ENCODE data around the gene CD1D. TPM values are rescaled to one million over a fixed set of nuclear protein-coding genes. Genes with fewer than 3 reads are reported as not detected.

The CD1D gene
- total RNA-seq, 1 experiment from 2014 or later, result 7.2 TPM

DNA sequence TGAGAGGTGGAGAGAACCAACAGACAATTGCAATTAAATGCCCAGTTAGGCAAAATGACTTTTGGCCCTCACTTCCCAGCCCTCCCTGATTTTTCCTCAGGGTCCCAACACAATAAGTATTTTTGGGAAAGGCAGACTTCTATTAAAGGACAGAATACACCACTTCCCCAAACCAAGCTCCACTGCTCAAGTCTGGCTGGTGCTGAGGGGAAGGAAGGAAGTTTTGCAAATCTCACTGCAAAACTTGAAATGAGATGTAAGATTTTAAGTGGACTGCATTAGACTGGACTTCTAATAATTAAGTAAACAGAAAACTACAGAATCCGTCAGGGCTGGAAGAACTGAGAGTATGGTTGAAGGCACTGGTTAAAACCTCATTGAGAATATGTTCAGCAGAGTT, 32.2 kb upstream of the CD1D start:
- Histone ChIP-seq H3K27ac (ENCODE audit: low read length) (no peak overlapping the region), H2AFZ (ENCODE audit: low read length) (no peak overlapping the region; the same call in 1 of the 2 replicates), H3K27me3 (ENCODE audit: low read length) (no peaks in the 10 kb centered on the region), H3K79me2 (ENCODE audit: low read length) (no peaks in the 10 kb centered on the region), H4K20me1 (ENCODE audit: insufficient read depth, low read depth, low read length) (no peaks in the 10 kb centered on the region), H3K4me3 (ENCODE audit: low read length) (no peak overlapping the region), H3K9me2 (replicated peaks; ENCODE audit: insufficient read depth, low read length) (no peaks in the 10 kb centered on the region), H3K9ac (ENCODE audit: low read length) (no peak overlapping the region), H3K4me2 (ENCODE audit: low read depth, low read length, poor library complexity, severe bottlenecking) (peak overlapping the region; percentile 70), H3K36me3 (ENCODE audit: insufficient read depth, low read length) (no peaks in the 10 kb centered on the region), H3K9me3 (ENCODE audit: low read length) (no peaks in the 10 kb centered on the region), H3K4me1 (ENCODE audit: low read length) (peaks cover 16% of the 10 kb centered on the region)
- DNase-seq, result no peak

DNA sequence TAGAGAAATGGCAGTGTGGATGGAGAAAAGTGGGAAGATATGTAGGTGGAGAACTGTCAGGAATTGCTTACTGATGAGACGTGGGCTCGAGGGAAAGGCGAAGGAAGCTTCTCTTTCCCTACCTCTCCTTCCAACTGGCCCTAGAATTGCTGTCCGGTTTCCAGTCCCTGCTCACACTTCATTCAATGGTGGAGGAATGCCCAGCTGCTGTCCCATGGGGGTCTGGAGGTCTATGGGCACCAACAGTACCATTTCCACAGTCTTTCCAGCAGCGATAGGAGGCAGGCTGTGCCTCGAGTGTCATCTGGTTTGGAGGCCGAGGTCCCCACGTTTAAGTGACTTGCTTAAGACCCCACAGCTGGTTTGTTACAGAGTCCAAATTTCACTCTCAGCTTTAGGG, 31.5 kb upstream of the CD1D start:
- no peaks in the 10 kb centered on the region for H3K9me3 ChIP-seq (ENCODE audit: low read length)
- peaks cover 16% of the 10 kb centered on the region for H3K4me1 ChIP-seq (ENCODE audit: low read length)
- H4K20me1 ChIP-seq (ENCODE audit: insufficient read depth, low read depth, low read length), result no peaks in the 10 kb centered on the region
- no peaks in the 10 kb centered on the region for H3K9me2 ChIP-seq (replicated peaks; ENCODE audit: insufficient read depth, low read length)
- no peaks in the 10 kb centered on the region for H3K36me3 ChIP-seq (ENCODE audit: insufficient read depth, low read length)
- no peak for DNase-seq
- H3K9ac ChIP-seq (ENCODE audit: low read length), result peak overlapping the region; percentile 50
- peak overlapping the region; percentile 70 for H3K4me2 ChIP-seq (ENCODE audit: low read depth, low read length, poor library complexity, severe bottlenecking)
- peak overlapping the region; percentile 57 for H3K4me3 ChIP-seq (ENCODE audit: low read length)
- peak overlapping the region; percentile 91 for H2AFZ ChIP-seq (ENCODE audit: low read length)
- no peaks in the 10 kb centered on the region for H3K79me2 ChIP-seq (ENCODE audit: low read length)
- H3K27me3 ChIP-seq (ENCODE audit: low read length), result no peaks in the 10 kb centered on the region
- H3K27ac ChIP-seq (ENCODE audit: low read length), result no peak overlapping the region

DNA sequence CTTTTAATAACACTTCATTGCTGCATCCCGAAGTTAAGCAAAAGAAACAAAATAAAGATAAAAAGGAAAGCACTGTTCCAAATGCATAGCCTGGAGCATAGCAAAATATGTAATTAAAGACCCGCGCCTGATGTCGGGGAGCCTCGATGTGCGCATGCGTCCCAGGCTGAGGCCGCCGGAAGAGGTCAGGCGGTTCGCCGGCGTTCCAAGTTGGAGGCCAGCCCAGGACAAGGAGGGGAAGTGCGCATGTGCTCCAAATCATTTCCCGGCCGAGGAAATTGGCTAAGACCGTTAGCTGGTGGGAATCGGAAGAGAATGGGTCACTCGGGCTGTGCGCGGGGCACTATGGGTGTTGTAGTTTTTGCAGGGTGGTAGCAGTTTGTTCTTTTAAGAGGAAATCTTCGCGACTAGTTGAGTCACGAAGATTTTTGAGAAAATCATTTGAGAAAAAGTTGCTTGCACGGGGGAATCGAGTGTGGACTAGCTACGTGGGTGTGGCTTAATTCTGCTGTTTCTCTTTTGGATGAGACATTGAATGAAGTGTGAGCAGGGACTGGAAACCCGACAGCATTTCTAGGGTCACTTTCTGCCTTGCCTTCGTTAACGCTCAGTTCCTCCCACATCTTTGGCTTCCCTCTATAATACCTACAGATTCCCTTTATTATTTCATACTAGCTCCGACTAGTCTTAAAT, 31.0 kb upstream of the CD1D start:
- peak overlapping the region; percentile 70 for H3K4me2 ChIP-seq (ENCODE audit: low read depth, low read length, poor library complexity, severe bottlenecking)
- H2AFZ ChIP-seq (ENCODE audit: low read length), result peak overlapping the region; percentile 91
- H3K4me1 ChIP-seq (ENCODE audit: low read length), result peaks cover 16% of the 10 kb centered on the region
- no peaks in the 10 kb centered on the region for H3K79me2 ChIP-seq (ENCODE audit: low read length)
- peak; percentile 94 for DNase-seq
- peak overlapping the region; percentile 50 for H3K9ac ChIP-seq (ENCODE audit: low read length)
- H4K20me1 ChIP-seq (ENCODE audit: insufficient read depth, low read depth, low read length), result no peaks in the 10 kb centered on the region
- H3K4me3 ChIP-seq (ENCODE audit: low read length), result peak overlapping the region; percentile 57
- H3K27ac ChIP-seq (ENCODE audit: low read length), result no peak overlapping the region
- no peaks in the 10 kb centered on the region for H3K9me3 ChIP-seq (ENCODE audit: low read length)
- no peaks in the 10 kb centered on the region for H3K9me2 ChIP-seq (replicated peaks; ENCODE audit: insufficient read depth, low read length)
- no peaks in the 10 kb centered on the region for H3K27me3 ChIP-seq (ENCODE audit: low read length)
- H3K36me3 ChIP-seq (ENCODE audit: insufficient read depth, low read length), result no peaks in the 10 kb centered on the region

DNA sequence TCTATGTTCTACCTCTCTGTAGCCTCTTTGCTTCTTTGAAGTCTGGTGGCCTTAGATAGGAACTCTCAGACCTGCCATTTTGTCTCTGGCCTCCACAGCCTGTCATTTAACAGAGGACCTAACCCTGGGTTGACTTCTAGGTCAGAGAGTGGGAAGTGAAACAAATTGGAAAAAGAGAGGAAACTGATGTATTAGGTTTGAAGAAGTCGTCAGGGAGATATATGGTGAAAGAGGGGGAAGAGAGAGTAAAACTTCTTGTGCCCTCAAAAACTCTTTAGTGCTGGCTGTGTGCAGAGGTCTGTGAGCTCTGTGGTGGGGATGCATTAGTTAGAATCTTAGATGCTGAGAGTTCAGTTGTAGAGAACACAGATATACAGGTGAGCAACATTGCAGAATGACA, 30.2 kb upstream of the CD1D start:
- H2AFZ ChIP-seq (ENCODE audit: low read length), result peak overlapping the region; percentile 91; the same call in 1 of the 2 replicates
- H3K79me2 ChIP-seq (ENCODE audit: low read length), result no peaks in the 10 kb centered on the region
- no peak for DNase-seq
- H3K4me1 ChIP-seq (ENCODE audit: low read length), result peaks cover 16% of the 10 kb centered on the region
- no peaks in the 10 kb centered on the region for H3K27me3 ChIP-seq (ENCODE audit: low read length)
- H3K9ac ChIP-seq (ENCODE audit: low read length), result no peak overlapping the region
- H3K9me3 ChIP-seq (ENCODE audit: low read length), result no peaks in the 10 kb centered on the region
- H3K4me2 ChIP-seq (ENCODE audit: low read depth, low read length, poor library complexity, severe bottlenecking), result peak overlapping the region; percentile 70
- H3K27ac ChIP-seq (ENCODE audit: low read length), result no peak overlapping the region
- H3K4me3 ChIP-seq (ENCODE audit: low read length), result peak overlapping the region; percentile 57; the same call in 1 of the 2 replicates
- no peaks in the 10 kb centered on the region for H3K9me2 ChIP-seq (replicated peaks; ENCODE audit: insufficient read depth, low read length)
- H3K36me3 ChIP-seq (ENCODE audit: insufficient read depth, low read length), result no peaks in the 10 kb centered on the region
- H4K20me1 ChIP-seq (ENCODE audit: insufficient read depth, low read depth, low read length), result no peaks in the 10 kb centered on the region

DNA sequence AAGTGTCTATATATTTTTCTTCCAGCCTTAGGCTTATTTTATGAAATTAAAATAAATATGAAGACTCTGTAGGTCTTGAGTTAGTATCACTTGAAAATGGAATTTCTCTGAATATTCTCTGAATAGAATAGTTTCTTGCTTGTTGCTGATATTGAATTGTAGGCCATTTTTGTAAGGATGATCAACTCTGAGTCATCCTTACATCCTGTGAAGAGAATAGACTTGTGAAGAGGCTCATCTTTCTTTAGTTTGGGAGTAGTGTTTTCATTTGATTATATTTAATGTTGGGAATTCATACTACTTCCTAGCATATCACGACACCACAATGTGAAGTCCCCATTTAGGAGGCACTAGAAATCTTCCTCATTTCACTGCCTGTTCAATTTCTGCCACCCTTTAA, 27.5 kb upstream of the CD1D start:
- DNase-seq, result no peak
- H3K27ac ChIP-seq (ENCODE audit: low read length), result no peak overlapping the region
- no peak overlapping the region for H3K4me2 ChIP-seq (ENCODE audit: low read depth, low read length, poor library complexity, severe bottlenecking)
- H3K9me2 ChIP-seq (replicated peaks; ENCODE audit: insufficient read depth, low read length), result no peaks in the 10 kb centered on the region
- H3K4me1 ChIP-seq (ENCODE audit: low read length), result peaks cover 16% of the 10 kb centered on the region
- no peak overlapping the region for H3K4me3 ChIP-seq (ENCODE audit: low read length)
- no peaks in the 10 kb centered on the region for H3K27me3 ChIP-seq (ENCODE audit: low read length)
- no peaks in the 10 kb centered on the region for H3K36me3 ChIP-seq (ENCODE audit: insufficient read depth, low read length)
- H3K9ac ChIP-seq (ENCODE audit: low read length), result no peak overlapping the region
- no peaks in the 10 kb centered on the region for H3K9me3 ChIP-seq (ENCODE audit: low read length)
- no peak overlapping the region for H2AFZ ChIP-seq (ENCODE audit: low read length)
- H4K20me1 ChIP-seq (ENCODE audit: insufficient read depth, low read depth, low read length), result no peaks in the 10 kb centered on the region
- no peaks in the 10 kb centered on the region for H3K79me2 ChIP-seq (ENCODE audit: low read length)

DNA sequence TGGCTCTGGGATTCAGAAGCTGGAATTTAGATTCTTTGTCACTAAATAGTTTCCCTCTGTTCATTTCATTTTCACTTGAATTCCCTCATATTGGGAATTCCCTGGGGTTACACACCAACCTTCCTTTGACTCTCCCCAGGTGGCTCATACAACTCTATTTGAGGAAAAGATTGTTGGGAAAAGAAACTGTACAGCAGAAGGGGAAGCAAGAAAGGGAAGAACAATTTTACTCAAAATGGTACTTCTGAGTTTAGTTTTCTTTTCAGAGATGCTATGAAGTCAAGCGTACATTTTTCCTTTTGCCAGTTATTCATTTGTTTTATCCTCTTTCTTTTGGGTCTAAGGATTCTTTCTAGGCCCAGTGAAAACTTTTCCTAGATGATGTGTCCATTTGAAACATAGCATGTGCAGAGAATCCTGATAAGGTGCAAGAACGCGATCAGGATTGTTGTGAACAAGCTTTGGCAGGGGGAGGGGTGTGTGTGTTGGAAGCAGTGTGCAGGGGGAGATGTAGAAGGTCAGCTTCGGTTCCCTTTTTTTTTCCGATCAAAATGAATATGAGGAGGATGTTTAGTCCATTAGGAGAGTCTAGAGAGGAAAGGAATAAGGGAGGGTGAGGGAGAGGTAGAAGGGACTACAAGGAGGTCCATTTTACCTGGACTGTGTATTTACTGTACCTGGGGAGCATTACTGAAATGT, 26.8 kb upstream of the CD1D start:
- H3K9ac ChIP-seq (ENCODE audit: low read length), result no peak overlapping the region
- H2AFZ ChIP-seq (ENCODE audit: low read length), result no peak overlapping the region
- H3K79me2 ChIP-seq (ENCODE audit: low read length), result no peaks in the 10 kb centered on the region
- H3K9me3 ChIP-seq (ENCODE audit: low read length), result no peaks in the 10 kb centered on the region
- H3K4me2 ChIP-seq (ENCODE audit: low read depth, low read length, poor library complexity, severe bottlenecking), result no peak overlapping the region
- no peaks in the 10 kb centered on the region for H3K36me3 ChIP-seq (ENCODE audit: insufficient read depth, low read length)
- H3K27ac ChIP-seq (ENCODE audit: low read length), result no peak overlapping the region
- peaks cover 15% of the 10 kb centered on the region for H3K4me1 ChIP-seq (ENCODE audit: low read length)
- H3K9me2 ChIP-seq (replicated peaks; ENCODE audit: insufficient read depth, low read length), result no peaks in the 10 kb centered on the region
- no peak for DNase-seq
- H4K20me1 ChIP-seq (ENCODE audit: insufficient read depth, low read depth, low read length), result no peaks in the 10 kb centered on the region
- no peak overlapping the region for H3K4me3 ChIP-seq (ENCODE audit: low read length)
- no peaks in the 10 kb centered on the region for H3K27me3 ChIP-seq (ENCODE audit: low read length)

DNA sequence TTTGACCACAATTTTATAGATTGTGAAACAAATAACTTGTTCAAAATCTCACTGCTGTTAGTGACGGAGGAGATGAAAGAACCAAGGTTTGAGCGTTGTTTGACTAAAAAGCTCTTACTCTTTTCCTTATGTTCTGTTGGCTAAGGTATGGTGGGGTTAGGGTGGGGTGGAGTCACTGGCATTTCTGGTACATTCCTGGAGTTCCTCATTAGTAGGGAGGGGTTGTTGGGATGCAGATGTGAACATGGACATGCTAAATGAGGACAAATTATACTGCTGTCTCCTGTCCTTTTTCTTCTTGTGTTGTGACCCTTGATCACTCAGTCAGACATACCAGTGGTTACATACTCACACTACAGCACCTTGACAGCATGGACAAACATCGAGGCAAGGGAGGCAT, 26.2 kb upstream of the CD1D start:
- H3K79me2 ChIP-seq (ENCODE audit: low read length), result no peaks in the 10 kb centered on the region
- no peak overlapping the region for H3K9ac ChIP-seq (ENCODE audit: low read length)
- no peaks in the 10 kb centered on the region for H3K9me3 ChIP-seq (ENCODE audit: low read length)
- no peaks in the 10 kb centered on the region for H3K36me3 ChIP-seq (ENCODE audit: insufficient read depth, low read length)
- no peak overlapping the region for H3K4me2 ChIP-seq (ENCODE audit: low read depth, low read length, poor library complexity, severe bottlenecking)
- no peaks in the 10 kb centered on the region for H3K27me3 ChIP-seq (ENCODE audit: low read length)
- H4K20me1 ChIP-seq (ENCODE audit: insufficient read depth, low read depth, low read length), result no peaks in the 10 kb centered on the region
- no peak overlapping the region for H2AFZ ChIP-seq (ENCODE audit: low read length)
- peaks cover 8% of the 10 kb centered on the region for H3K4me1 ChIP-seq (ENCODE audit: low read length)
- DNase-seq, result no peak
- H3K27ac ChIP-seq (ENCODE audit: low read length), result no peak overlapping the region
- no peaks in the 10 kb centered on the region for H3K9me2 ChIP-seq (replicated peaks; ENCODE audit: insufficient read depth, low read length)
- no peak overlapping the region for H3K4me3 ChIP-seq (ENCODE audit: low read length)

DNA sequence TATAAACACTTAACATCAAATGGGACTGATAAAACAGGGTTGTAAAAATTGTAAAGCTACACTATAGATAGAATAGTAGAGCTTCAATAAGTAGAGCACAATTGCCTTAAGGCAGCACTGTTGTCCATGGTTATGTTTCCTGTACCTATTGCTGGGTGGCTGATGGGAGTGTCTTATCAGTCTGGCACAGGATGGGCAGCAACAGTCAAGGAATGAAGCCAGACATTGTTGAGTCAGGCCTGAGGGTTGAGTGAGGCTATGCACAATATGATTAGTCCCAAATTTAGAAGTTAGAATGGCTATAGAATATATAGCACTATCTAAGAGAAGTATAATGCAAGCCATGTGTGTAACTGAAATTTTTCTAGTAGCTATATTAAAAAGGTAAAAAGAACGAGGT, 25.0 kb upstream of the CD1D start:
- Histone ChIP-seq H3K4me2 (ENCODE audit: low read depth, low read length, poor library complexity, severe bottlenecking) (no peak overlapping the region), H3K36me3 (ENCODE audit: insufficient read depth, low read length) (no peaks in the 10 kb centered on the region), H3K4me1 (ENCODE audit: low read length) (no peaks in the 10 kb centered on the region), H3K9me3 (ENCODE audit: low read length) (no peaks in the 10 kb centered on the region), H2AFZ (ENCODE audit: low read length) (no peak overlapping the region), H3K27me3 (ENCODE audit: low read length) (no peaks in the 10 kb centered on the region), H4K20me1 (ENCODE audit: insufficient read depth, low read depth, low read length) (no peaks in the 10 kb centered on the region), H3K27ac (ENCODE audit: low read length) (no peak overlapping the region), H3K9me2 (replicated peaks; ENCODE audit: insufficient read depth, low read length) (no peaks in the 10 kb centered on the region), H3K9ac (ENCODE audit: low read length) (no peak overlapping the region), H3K79me2 (ENCODE audit: low read length) (no peaks in the 10 kb centered on the region), H3K4me3 (ENCODE audit: low read length) (no peak overlapping the region)
- DNase-seq, result no peak
